IMR-90 (cell line): Measurements from ENCODE around the gene GSE1. TPM values are rescaled to one million over a fixed set of nuclear protein-coding genes. Genes with fewer than 3 reads are reported as not detected.

Source experiments
- ATAC-seq: fragments of 200-7000 bp; cut with Tn5 transposase; 2 replicates; pipeline ENCODE4 v1.9.1; 2020; ENCODE audit warnings: low read depth, mild to moderate bottlenecking, moderate library complexity
- BruUV-seq: library from RNA; stranded (reverse); fragments of 400-500 nt; replicated peaks from 2 replicates; lab custom pipeline; 2021; lab: Mats Ljungman, UMichigan
- CTCF ChIA-PET: fragments of 300-600 bp; formaldehyde crosslinking; extraction: SDS; loops from one replicate; lab custom pipeline; 2021; ENCODE audit warnings: antibody characterized with exemption; lab: Yijun Ruan, JAX
- POLR2A ChIA-PET: fragments of 300-600 bp; sonication (Branson Sonifier 250); formaldehyde crosslinking; loops from one replicate; lab custom pipeline; 2022; ENCODE audit warnings: antibody characterized with exemption; ENCODE audit not compliant: unreplicated experiment; lab: Charles Lee
- DNase-seq: peaks from one replicate; pipeline ENCODE4 v3.0.0; 2013
- H2AFZ ChIP-seq: replicated peaks from 2 replicates; pipeline ENCODE3; 2013; ENCODE audit warnings: low read length, mild to moderate bottlenecking; ENCODE audit not compliant: poor library complexity
- H2AK5ac ChIP-seq: 2 replicates; pipeline ENCODE4 v1.6.1; 2013; ENCODE audit warnings: low read depth, low read length, inconsistent platforms
- H2AK9ac ChIP-seq: replicated peaks from 2 replicates; pipeline ENCODE3; 2013; ENCODE audit warnings: mild to moderate bottlenecking, low read depth, low read length, moderate library complexity; ENCODE audit not compliant: poor library complexity
- H2BK120ac ChIP-seq: 2 replicates; pipeline ENCODE4 v1.6.1; 2013; ENCODE audit warnings: low read depth, low read length, inconsistent platforms
- H2BK15ac ChIP-seq: 3 replicates; pipeline ENCODE4 v1.6.1; 2013; ENCODE audit warnings: low read depth, low read length, inconsistent platforms
- H2BK20ac ChIP-seq: 2 replicates; pipeline ENCODE4 v1.6.1; 2013; ENCODE audit warnings: low read depth, mild to moderate bottlenecking, inconsistent platforms, low read length, moderate library complexity
- H2BK5ac ChIP-seq: 2 replicates; pipeline ENCODE4 v1.6.1; 2013; ENCODE audit warnings: mild to moderate bottlenecking, low read depth, low read length, inconsistent platforms; ENCODE audit not compliant: poor library complexity, severe bottlenecking
- H3K14ac ChIP-seq: replicated peaks from 2 replicates; pipeline ENCODE4 v1.6.1; 2013; ENCODE audit warnings: low read depth, low read length, inconsistent platforms
- H3K18ac ChIP-seq: 2 replicates; pipeline ENCODE4 v1.6.1; 2013; ENCODE audit warnings: low read depth, low read length, control low read depth
- H3K23ac ChIP-seq: 2 replicates; pipeline ENCODE4 v1.6.1; 2013; ENCODE audit warnings: low read depth, low read length, inconsistent platforms
- H3K27ac ChIP-seq: 2 replicates; pipeline ENCODE4 v1.5.1; 2013; ENCODE audit warnings: mild to moderate bottlenecking, control low read depth, low read length; ENCODE audit not compliant: insufficient read depth
- H3K27me3 ChIP-seq: 2 replicates; pipeline ENCODE4 v1.6.1; 2013; ENCODE audit warnings: low read length; ENCODE audit not compliant: control insufficient read depth, insufficient read depth
- H3K36me3 ChIP-seq: 2 replicates; pipeline ENCODE4 v1.6.1; 2013; ENCODE audit warnings: low read length, mixed read lengths; ENCODE audit not compliant: control insufficient read depth, insufficient read depth
- H3K4ac ChIP-seq: 2 replicates; pipeline ENCODE4 v1.6.1; 2013; ENCODE audit warnings: low read depth, low read length, inconsistent platforms
- H3K4me1 ChIP-seq: 2 replicates; pipeline ENCODE4 v1.6.1; 2013; ENCODE audit warnings: low read length, mixed read lengths; ENCODE audit not compliant: control insufficient read depth, insufficient read depth
- H3K4me2 ChIP-seq: 2 replicates; pipeline ENCODE4 v1.6.1; 2013; ENCODE audit warnings: low read depth, mild to moderate bottlenecking, control low read depth, low read length, moderate library complexity
- H3K4me3 ChIP-seq: 2 replicates; pipeline ENCODE4 v1.5.1; 2013; ENCODE audit warnings: low read depth, mild to moderate bottlenecking, control low read depth, low read length, moderate library complexity; ENCODE audit not compliant: insufficient read depth
- H3K56ac ChIP-seq: 2 replicates; pipeline ENCODE4 v1.6.1; 2013; ENCODE audit warnings: low read length, inconsistent platforms; ENCODE audit not compliant: insufficient read depth; ENCODE audit errors: extremely low read depth
- H3K79me1 ChIP-seq, 2 experiments: 2 replicates each; pipeline ENCODE4 v1.6.1; 2013; ENCODE audit warnings: low read length in 2 of 2, inconsistent platforms in 1 of 2, low read depth in 1 of 2
- H3K9ac ChIP-seq: 2 replicates; pipeline ENCODE4 v1.6.1; 2013; ENCODE audit warnings: low read depth, low read length, control low read depth
- H3K9me1 ChIP-seq: 2 replicates; pipeline ENCODE4 v1.6.1; 2013; ENCODE audit warnings: low read length, inconsistent platforms; ENCODE audit not compliant: insufficient read depth
- H3K9me3 ChIP-seq: 2 replicates; pipeline ENCODE4 v1.6.1; 2013; ENCODE audit warnings: low read length; ENCODE audit not compliant: control insufficient read depth, insufficient read depth
- H4K20me1 ChIP-seq: 2 replicates; pipeline ENCODE4 v1.6.1; 2013; ENCODE audit warnings: low read length, inconsistent platforms; ENCODE audit not compliant: insufficient read depth
- H4K5ac ChIP-seq: 2 replicates; pipeline ENCODE4 v1.6.1; 2013; ENCODE audit warnings: mild to moderate bottlenecking, low read depth, low read length, control low read depth
- H4K8ac ChIP-seq, 2 experiments: 2 replicates each; pipeline ENCODE4 v1.6.1; 2013; ENCODE audit warnings: low read depth in 2 of 2, low read length in 2 of 2, control low read depth in 1 of 2, inconsistent platforms in 1 of 2
- H4K91ac ChIP-seq: 2 replicates; pipeline ENCODE4 v1.6.1; 2013; ENCODE audit warnings: low read depth, low read length, inconsistent platforms; ENCODE audit not compliant: insufficient read depth
- BHLHE40 ChIP-seq: fragments of 150-350 bp; IDR thresholded peaks from 2 replicates; pipeline ENCODE4 v1.6.1; 2016; ENCODE audit warnings: mild to moderate bottlenecking, low read depth, low read length
- CEBPB ChIP-seq: IDR thresholded peaks from 2 replicates; pipeline ENCODE4 v1.6.1; 2012; ENCODE audit warnings: low read depth, low read length, improper control_type of control experiment
- CHD1 ChIP-seq: IDR thresholded peaks from 2 replicates; pipeline ENCODE4 v1.6.1; 2012; ENCODE audit warnings: low read depth, low read length, improper control_type of control experiment
- FOS ChIP-seq: fragments of 150-350 bp; IDR thresholded peaks from 2 replicates; pipeline ENCODE4 v1.6.1; 2016; ENCODE audit warnings: low read depth, low read length
- MAFK ChIP-seq: IDR thresholded peaks from 2 replicates; pipeline ENCODE4 v1.6.1; 2012; ENCODE audit warnings: low read depth, low read length, improper control_type of control experiment
- MAZ ChIP-seq: IDR thresholded peaks from 2 replicates; pipeline ENCODE4 v1.6.1; 2012; ENCODE audit warnings: low read depth, mild to moderate bottlenecking, low read length, improper control_type of control experiment, moderate library complexity, borderline replicate concordance
- MXI1 ChIP-seq: IDR thresholded peaks from 2 replicates; pipeline ENCODE4 v1.6.1; 2012; ENCODE audit warnings: low read depth, mild to moderate bottlenecking, low read length, moderate library complexity, borderline replicate concordance
- NFE2L2 ChIP-seq: fragments of 150-350 bp; IDR thresholded peaks from 2 replicates; pipeline ENCODE4 v1.6.1; 2016; ENCODE audit warnings: low read depth, mild to moderate bottlenecking, low read length
- POLR2A ChIP-seq: IDR thresholded peaks from 2 replicates; pipeline ENCODE4 v1.6.1; 2012; ENCODE audit warnings: mild to moderate bottlenecking, low read depth, low read length
- RAD21 ChIP-seq: IDR thresholded peaks from 2 replicates; pipeline ENCODE4 v1.6.1; 2012; ENCODE audit warnings: low read length, improper control_type of control experiment
- RCOR1 ChIP-seq: IDR thresholded peaks from 2 replicates; pipeline ENCODE4 v1.6.1; 2012; ENCODE audit warnings: mild to moderate bottlenecking, low read length, improper control_type of control experiment; ENCODE audit not compliant: insufficient replicate concordance
- RFX5 ChIP-seq: IDR thresholded peaks from 2 replicates; pipeline ENCODE4 v1.8.0; 2012; ENCODE audit warnings: low read depth, mild to moderate bottlenecking, low read length, moderate library complexity
- SMC3 ChIP-seq: fragments of 150-350 bp; IDR thresholded peaks from 2 replicates; pipeline ENCODE4 v1.6.1; 2016; ENCODE audit warnings: low read depth, mild to moderate bottlenecking, antibody characterized with exemption, low read length, moderate library complexity
- WGBS, 2 experiments: methylation state at CpG; one replicate each; pipeline versions ENCODE4 v1.1.5 to v1.1.7; 2013; ENCODE audit warnings: missing lambda C conversion rate in 2 of 2; ENCODE audit not compliant: insufficient read length in 1 of 2; ENCODE audit errors: extremely low coverage in 2 of 2; 5-methylcytosine and 5-hydroxymethylcytosine counted together
- dilution Hi-C: fragments of 300-500 bp; cut with HindIII; formaldehyde crosslinking; loops from one replicate; pipeline ENCODE4 v1.14.3; 2018; ENCODE audit warnings: low sequenced_read_pairs; ENCODE audit not compliant: unreplicated experiment
- in situ Hi-C: fragments of 300-500 bp; cut with MboI; formaldehyde crosslinking; loops from 3 replicates; pipeline ENCODE4 v1.14.3; 2019; ENCODE audit warnings: low sequenced_read_pairs, inconsistent platforms, mixed read lengths
- intact Hi-C: fragments of 100-400 bp; cut with micrococcal nuclease; formaldehyde crosslinking; loops from 2 replicates; pipeline ENCODE4 v1.10.0; 2022
- polyA plus RNA-seq, 3 experiments: library from polyadenylated mRNA; depleted of rRNA; stranded (reverse); fragments of >200 nt; gene quantifications; 2 replicates each; pipeline ENCODE4 v1.2.3, GENCODE V29; 2012; ENCODE audit warnings: low replicate concordance in 1 of 3
- total RNA-seq: library from RNA; depleted of rRNA; stranded (reverse); fragments of >200 nt; gene quantifications from 2 replicates; pipeline ENCODE4 v1.2.3, GENCODE V29; 2012
- TF ChIP-seq, protein P1 (sequence below): fragments of 150-350 bp; IDR thresholded peaks from 2 replicates; pipeline ENCODE4 v1.6.1; 2017; ENCODE audit warnings: mild to moderate bottlenecking, antibody characterized with exemption, low read length, low read depth
- TF ChIP-seq, protein P2 (sequence below): conservative IDR thresholded peaks from 2 replicates; pipeline ENCODE4 v1.5.1; 2012; ENCODE audit warnings: mild to moderate bottlenecking, low read depth, low read length, improper control_type of control experiment
- TF ChIP-seq, protein P3 (sequence below): fragments of 150-350 bp; IDR thresholded peaks from 2 replicates; pipeline ENCODE4 v1.6.1; 2016; ENCODE audit warnings: low read depth, mild to moderate bottlenecking, low read length, moderate library complexity, borderline replicate concordance

The GSE1 gene
- total and polyA plus RNA-seq, 2 of the 4 experiments (the other 2 are of a cell fraction), result 14.9 to 25.5 TPM

- Histone ChIP-seq H3K4me2 (no peak overlapping the region), H4K5ac (no peak overlapping the region), H3K4me1 (peaks cover 38% of the 10 kb centered on the region), H2AK5ac (no peak overlapping the region), H2BK20ac (no peak overlapping the region), H2BK15ac (no peak overlapping the region), H2BK5ac (no peak overlapping the region), H4K91ac (no peak overlapping the region), H3K9ac (no peak overlapping the region), H3K36me3 (no peaks in the 10 kb centered on the region), H4K20me1 (peaks cover 77% of the 10 kb centered on the region), H4K8ac (no peak overlapping the region), H3K79me1 (peaks cover 45 to 95% of the 10 kb centered on the region in 2 experiments), H3K4ac (no peak overlapping the region), H3K14ac (no peak overlapping the region), H3K18ac (no peak overlapping the region), H3K27me3 (no peaks in the 10 kb centered on the region), H3K4me3 (no peak overlapping the region), H2BK120ac (no peak overlapping the region), H3K9me1 (peaks cover 12% of the 10 kb centered on the region), H2AFZ (no peak overlapping the region), H3K27ac (no peak overlapping the region), H3K23ac (no peak overlapping the region), H3K9me3 (no peaks in the 10 kb centered on the region), H2AK9ac (peak overlapping the region; percentile 17), H3K56ac (no peak overlapping the region)
- no peak for DNase-seq
- dilution Hi-C loops, result no loop called here
- ChIA-PET CTCF (interaction anchor here (1.0 kb wide), 1 partner anchor 15 kb away, joined by 3 read pairs; no protein-coding TSS in a partner anchor), POLR2A (no interaction called here)
- BruUV-seq, result no TSS peak
- WGBS, 2 experiments, result 91% methylated on average over 6 of the region's 20 CpGs; no CpG with 5 or more reads in 1 of the 2 experiments
- intact Hi-C loops, result no loop called here
- in situ Hi-C loops, result no loop called here
- no peak for ATAC-seq
- TF ChIP-seq RAD21 (no peak), CHD1 (no peak), FOS (no peak), RCOR1 (no peak), POLR2A (no peak), MXI1 (no peak), BHLHE40 (no peak), MAZ (no peak), NFE2L2 (no peak), MAFK (no peak), CEBPB (no peak), SMC3 (no peak), RFX5 (no peak)
- TF ChIP-seq, protein P1, sequence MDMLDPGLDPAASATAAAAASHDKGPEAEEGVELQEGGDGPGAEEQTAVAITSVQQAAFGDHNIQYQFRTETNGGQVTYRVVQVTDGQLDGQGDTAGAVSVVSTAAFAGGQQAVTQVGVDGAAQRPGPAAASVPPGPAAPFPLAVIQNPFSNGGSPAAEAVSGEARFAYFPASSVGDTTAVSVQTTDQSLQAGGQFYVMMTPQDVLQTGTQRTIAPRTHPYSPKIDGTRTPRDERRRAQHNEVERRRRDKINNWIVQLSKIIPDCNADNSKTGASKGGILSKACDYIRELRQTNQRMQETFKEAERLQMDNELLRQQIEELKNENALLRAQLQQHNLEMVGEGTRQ, result no peak
- TF ChIP-seq, protein P2, sequence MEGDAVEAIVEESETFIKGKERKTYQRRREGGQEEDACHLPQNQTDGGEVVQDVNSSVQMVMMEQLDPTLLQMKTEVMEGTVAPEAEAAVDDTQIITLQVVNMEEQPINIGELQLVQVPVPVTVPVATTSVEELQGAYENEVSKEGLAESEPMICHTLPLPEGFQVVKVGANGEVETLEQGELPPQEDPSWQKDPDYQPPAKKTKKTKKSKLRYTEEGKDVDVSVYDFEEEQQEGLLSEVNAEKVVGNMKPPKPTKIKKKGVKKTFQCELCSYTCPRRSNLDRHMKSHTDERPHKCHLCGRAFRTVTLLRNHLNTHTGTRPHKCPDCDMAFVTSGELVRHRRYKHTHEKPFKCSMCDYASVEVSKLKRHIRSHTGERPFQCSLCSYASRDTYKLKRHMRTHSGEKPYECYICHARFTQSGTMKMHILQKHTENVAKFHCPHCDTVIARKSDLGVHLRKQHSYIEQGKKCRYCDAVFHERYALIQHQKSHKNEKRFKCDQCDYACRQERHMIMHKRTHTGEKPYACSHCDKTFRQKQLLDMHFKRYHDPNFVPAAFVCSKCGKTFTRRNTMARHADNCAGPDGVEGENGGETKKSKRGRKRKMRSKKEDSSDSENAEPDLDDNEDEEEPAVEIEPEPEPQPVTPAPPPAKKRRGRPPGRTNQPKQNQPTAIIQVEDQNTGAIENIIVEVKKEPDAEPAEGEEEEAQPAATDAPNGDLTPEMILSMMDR, result no peak
- TF ChIP-seq, protein P3, sequence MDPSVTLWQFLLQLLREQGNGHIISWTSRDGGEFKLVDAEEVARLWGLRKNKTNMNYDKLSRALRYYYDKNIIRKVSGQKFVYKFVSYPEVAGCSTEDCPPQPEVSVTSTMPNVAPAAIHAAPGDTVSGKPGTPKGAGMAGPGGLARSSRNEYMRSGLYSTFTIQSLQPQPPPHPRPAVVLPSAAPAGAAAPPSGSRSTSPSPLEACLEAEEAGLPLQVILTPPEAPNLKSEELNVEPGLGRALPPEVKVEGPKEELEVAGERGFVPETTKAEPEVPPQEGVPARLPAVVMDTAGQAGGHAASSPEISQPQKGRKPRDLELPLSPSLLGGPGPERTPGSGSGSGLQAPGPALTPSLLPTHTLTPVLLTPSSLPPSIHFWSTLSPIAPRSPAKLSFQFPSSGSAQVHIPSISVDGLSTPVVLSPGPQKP, result no peak
Measured at GRCh38 chr16:85577899-85578598, 35.1 kb upstream of the GSE1 start.
